ENCODE results near the gene LBHD2.

DNA sequence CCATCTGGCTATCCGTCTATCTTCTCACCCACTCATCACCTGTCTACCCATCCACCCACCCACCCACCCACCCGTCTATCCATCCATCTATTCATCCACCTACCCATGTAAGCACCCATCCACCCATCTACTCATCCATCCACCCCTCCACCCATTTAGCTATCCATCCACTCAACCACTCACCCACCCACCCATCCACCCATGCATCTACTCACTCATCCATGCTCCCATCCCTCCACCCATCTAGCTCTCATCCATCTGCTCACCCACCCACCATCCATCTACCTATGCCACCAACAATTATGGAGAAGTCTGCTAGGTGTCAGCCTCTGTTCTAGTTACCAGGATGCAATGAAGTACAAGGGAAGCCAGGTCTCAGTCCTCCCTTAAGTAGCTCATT is 50.4 kb downstream of the LBHD2 start:
- TF ChIP-seq, protein P1, sequence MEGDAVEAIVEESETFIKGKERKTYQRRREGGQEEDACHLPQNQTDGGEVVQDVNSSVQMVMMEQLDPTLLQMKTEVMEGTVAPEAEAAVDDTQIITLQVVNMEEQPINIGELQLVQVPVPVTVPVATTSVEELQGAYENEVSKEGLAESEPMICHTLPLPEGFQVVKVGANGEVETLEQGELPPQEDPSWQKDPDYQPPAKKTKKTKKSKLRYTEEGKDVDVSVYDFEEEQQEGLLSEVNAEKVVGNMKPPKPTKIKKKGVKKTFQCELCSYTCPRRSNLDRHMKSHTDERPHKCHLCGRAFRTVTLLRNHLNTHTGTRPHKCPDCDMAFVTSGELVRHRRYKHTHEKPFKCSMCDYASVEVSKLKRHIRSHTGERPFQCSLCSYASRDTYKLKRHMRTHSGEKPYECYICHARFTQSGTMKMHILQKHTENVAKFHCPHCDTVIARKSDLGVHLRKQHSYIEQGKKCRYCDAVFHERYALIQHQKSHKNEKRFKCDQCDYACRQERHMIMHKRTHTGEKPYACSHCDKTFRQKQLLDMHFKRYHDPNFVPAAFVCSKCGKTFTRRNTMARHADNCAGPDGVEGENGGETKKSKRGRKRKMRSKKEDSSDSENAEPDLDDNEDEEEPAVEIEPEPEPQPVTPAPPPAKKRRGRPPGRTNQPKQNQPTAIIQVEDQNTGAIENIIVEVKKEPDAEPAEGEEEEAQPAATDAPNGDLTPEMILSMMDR (IDR thresholded peaks at IDR 0.05; ENCODE audit: low read depth, low read length, poor library complexity, severe bottlenecking), result no peak
- TF ChIP-seq EZH2phosphoT487 (IDR thresholded peaks at IDR 0.05; ENCODE audit: borderline replicate concordance, low read length), result no peak

All from DOHH2 (cell line).